Activated CD4-positive, alpha-beta T cell treated with anti-CD3 and anti-CD28 coated beads, Interleukin-2, amount 10 ng/mL, durations not matched to agents 7 days and 5 days (primary cell): ENCODE data around the gene RNF25. TPM values are rescaled to one million over a fixed set of nuclear protein-coding genes. Genes with fewer than 3 reads are reported as not detected.
"Not testable (repeated sequence)": the region's sequence is repeated elsewhere in the genome, so short reads cannot be mapped to it uniquely, and the experiment has no call there.

ENCODE experiments used
- CTCF ChIA-PET: fragments of 350-600 bp; sonication (Branson Sonifier 250); formaldehyde crosslinking; loops from one replicate; lab custom pipeline; 2021; ENCODE audit warnings: antibody characterized with exemption; lab: Charles Lee
- POLR2A ChIA-PET: fragments of 350-600 bp; sonication (Branson Sonifier 250); formaldehyde crosslinking; loops from one replicate; lab custom pipeline; 2021; ENCODE audit warnings: antibody characterized with exemption; lab: Charles Lee
- DNase-seq: peaks from one replicate; pipeline ENCODE4 v3.0.0-alpha.2; 2020
- H3K27ac Mint-ChIP-seq: one replicate; pipeline ENCODE4 v1.8.0; 2021; ENCODE audit warnings: mild to moderate bottlenecking, moderate library complexity, mixed read lengths
- H3K27me3 Mint-ChIP-seq: one replicate; pipeline ENCODE4 v1.8.0; 2021; ENCODE audit warnings: mixed read lengths
- H3K36me3 Mint-ChIP-seq: one replicate; pipeline ENCODE4 v1.8.0; 2021; ENCODE audit warnings: low read depth, mixed read lengths
- H3K4me1 Mint-ChIP-seq: one replicate; pipeline ENCODE4 v1.8.0; 2021; ENCODE audit warnings: mixed read lengths
- H3K4me3 Mint-ChIP-seq: one replicate; pipeline ENCODE4 v1.8.0; 2021; ENCODE audit warnings: mild to moderate bottlenecking, moderate library complexity, mixed read lengths
- H3K9me3 Mint-ChIP-seq: one replicate; pipeline ENCODE4 v1.8.0; 2021; ENCODE audit warnings: mixed read lengths
- total RNA-seq, 2 experiments: library from RNA; stranded (reverse); gene quantifications; one replicate each; pipeline ENCODE4 v1.2.3, GENCODE V29; 2021

RNF25 gene
- total RNA-seq, 2 experiments from 2014 or later = 20.6 to 29.8 TPM

DNA sequence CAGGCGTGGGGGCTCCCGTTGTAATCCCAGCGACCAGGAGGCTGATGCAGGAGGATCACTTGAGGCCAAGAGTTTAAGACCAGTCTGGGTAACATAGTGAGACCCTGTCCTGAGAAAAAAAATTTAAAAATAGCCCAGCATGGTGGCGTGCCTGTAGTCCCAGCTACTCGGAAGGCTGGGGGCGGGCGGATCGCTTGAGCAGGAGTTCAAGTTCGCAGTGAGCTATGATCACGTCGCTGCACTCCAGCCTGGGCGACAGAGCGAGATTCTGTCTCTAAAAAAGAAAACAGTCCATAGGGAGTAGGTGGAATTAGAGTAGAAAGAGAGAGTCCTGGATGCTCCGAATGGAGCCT lies 38.5 kb upstream of the RNF25 start:
- Mint-ChIP-seq H3K4me1 (peaks cover 30% of the 10 kb centered on the region), H3K27ac (peak overlapping the region; percentile 79)
- CTCF ChIA-PET = interaction anchor here (0.6 to 2.7 kb wide), 34 partner anchors 8 to 458 kb away, joined by 3 to 20 read pairs (median 4); partner anchors contain the start of genes BCS1L, RNF25, STK36 and WNT10A

DNA sequence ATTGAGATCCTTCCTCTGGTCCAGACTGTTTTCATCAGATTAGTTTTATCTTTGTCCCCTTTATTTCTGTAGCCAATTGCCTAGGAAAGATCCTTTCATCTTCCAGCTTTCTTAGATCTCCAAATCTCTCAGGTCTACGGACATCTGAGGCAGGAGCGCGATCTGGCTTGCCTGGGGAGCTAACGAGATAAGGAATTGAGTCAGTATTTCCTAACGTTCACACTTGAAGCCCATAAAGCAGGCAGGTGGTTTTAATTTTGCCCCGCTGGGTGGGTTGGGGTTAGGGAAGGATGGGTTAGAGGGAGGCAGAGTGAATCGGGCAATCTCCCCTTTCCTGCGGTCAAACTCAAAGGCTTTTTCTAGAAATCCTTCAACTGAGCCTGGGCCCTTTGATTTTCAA lies 38.1 kb upstream of the RNF25 start:
- ChIA-PET CTCF (interaction anchor here (0.6 to 2.7 kb wide), 33 partner anchors 7 to 457 kb away, joined by 3 to 20 read pairs (median 4); partner anchors contain the start of genes BCS1L, RNF25, STK36 and WNT10A), POLR2A (no interaction called here)
- H3K27me3 Mint-ChIP-seq = peaks cover 11% of the 10 kb centered on the region
- H3K4me1 Mint-ChIP-seq = peaks cover 30% of the 10 kb centered on the region
- H3K4me3 Mint-ChIP-seq = no peak overlapping the region
- no peaks in the 10 kb centered on the region for H3K9me3 Mint-ChIP-seq
- no peak overlapping the region for H3K27ac Mint-ChIP-seq
- DNase-seq = no peak
- H3K36me3 Mint-ChIP-seq = no peaks in the 10 kb centered on the region

More for the DNA sequence above, 38.5 kb upstream of the RNF25 start:
- Mint-ChIP-seq H3K4me3 (peak overlapping the region; percentile 98), H3K27me3 (peaks cover 11% of the 10 kb centered on the region), H3K36me3 (no peaks in the 10 kb centered on the region), H3K9me3 (no peaks in the 10 kb centered on the region)
- DNase-seq = no peak
- POLR2A ChIA-PET = no interaction called here

DNA sequence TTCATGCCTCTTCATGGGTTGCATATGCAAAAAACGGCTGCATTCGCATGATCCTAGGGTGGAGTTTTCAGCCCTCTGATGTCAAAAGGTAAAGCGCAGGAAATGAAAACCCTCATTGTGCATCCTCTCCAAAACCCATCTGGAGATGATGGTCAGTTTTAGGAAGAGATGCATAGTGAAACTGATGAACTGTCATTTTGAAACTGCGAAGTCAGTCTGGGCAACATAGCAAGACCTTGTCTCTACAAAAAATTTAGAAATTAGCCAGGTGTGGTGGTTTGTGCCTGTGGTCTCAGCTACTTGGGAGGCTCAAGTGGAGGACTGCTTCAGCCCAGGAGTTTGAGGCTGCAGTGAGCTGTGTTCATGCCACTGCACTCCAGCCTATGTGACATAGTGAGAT lies 36.3 kb upstream of the RNF25 start:
- Mint-ChIP-seq H3K4me1 (peaks cover 23% of the 10 kb centered on the region), H3K4me3 (no peak overlapping the region), H3K27me3 (peaks cover 11% of the 10 kb centered on the region), H3K27ac (no peak overlapping the region), H3K36me3 (no peaks in the 10 kb centered on the region), H3K9me3 (no peaks in the 10 kb centered on the region)
- CTCF ChIA-PET = interaction anchor here (0.6 to 2.0 kb wide), 6 partner anchors 9 to 140 kb away, joined by 3 to 14 read pairs (median 4); partner anchors contain the start of genes BCS1L and ZNF142
- POLR2A ChIA-PET = no interaction called here
- no peak for DNase-seq

DNA sequence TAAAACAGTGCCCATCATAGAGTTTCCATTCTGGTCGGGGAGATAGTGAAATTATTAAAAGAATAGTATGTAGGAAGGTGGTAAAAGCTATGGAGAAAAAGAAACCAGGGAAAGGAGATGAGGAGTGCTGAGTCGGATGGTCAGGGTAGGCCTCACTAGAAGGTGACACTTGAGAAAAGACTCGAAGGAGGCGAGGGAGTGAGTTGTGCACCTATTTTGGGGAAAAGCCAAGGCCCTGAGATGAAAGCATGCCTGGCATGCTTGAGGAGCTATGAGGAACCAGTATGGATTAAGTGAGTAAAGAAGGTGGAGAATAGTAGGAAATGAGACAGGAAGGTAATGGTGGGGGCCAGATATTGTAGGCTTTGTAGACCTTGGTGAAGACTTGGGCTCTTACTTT lies 31.5 kb upstream of the RNF25 start:
- POLR2A ChIA-PET = no interaction called here

DNA sequence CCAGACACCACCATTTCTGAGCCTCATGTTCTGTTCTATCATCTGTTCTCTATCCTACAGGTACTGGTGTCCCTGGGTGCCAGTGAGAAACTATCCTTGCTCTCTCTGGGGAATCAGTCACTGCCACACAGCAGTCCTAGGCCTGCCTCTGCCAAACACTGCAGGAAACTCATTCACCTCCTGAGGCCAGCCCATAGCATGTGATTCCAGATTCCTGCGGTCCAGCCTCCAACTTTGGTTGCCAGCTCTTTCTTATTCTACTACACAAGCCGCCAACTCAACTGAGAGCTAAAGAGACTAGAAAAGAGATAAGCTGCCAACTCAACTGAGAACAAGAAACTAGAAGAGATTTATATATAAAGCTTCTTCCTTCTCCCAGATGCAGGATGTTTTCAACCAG lies 30.0 kb upstream of the RNF25 start:
- ChIA-PET CTCF (interaction anchor here (0.9 to 2.5 kb wide), 4 partner anchors 9 to 146 kb away, joined by 3 to 9 read pairs (median 6); partner anchors contain the start of gene TTLL4), POLR2A (no interaction called here)
- H3K4me1 Mint-ChIP-seq = no peaks in the 10 kb centered on the region
- H3K4me3 Mint-ChIP-seq = no peak overlapping the region
- H3K27me3 Mint-ChIP-seq = peaks cover 6% of the 10 kb centered on the region
- H3K36me3 Mint-ChIP-seq = no peaks in the 10 kb centered on the region
- no peak for DNase-seq
- H3K27ac Mint-ChIP-seq = no peak overlapping the region
- H3K9me3 Mint-ChIP-seq = no peaks in the 10 kb centered on the region

More for the DNA sequence above, 31.5 kb upstream of the RNF25 start:
- H3K27ac Mint-ChIP-seq = no peak overlapping the region
- no peaks in the 10 kb centered on the region for H3K36me3 Mint-ChIP-seq
- no peak for DNase-seq
- CTCF ChIA-PET = interaction anchor here (0.8 to 2.5 kb wide), 3 partner anchors 7 to 431 kb away, joined by 3 to 9 read pairs (median 9); partner anchors contain the start of gene TTLL4
- peaks cover 11% of the 10 kb centered on the region for H3K27me3 Mint-ChIP-seq
- peaks cover 7% of the 10 kb centered on the region for H3K4me1 Mint-ChIP-seq
- H3K4me3 Mint-ChIP-seq = no peak overlapping the region
- H3K9me3 Mint-ChIP-seq = no peaks in the 10 kb centered on the region

DNA sequence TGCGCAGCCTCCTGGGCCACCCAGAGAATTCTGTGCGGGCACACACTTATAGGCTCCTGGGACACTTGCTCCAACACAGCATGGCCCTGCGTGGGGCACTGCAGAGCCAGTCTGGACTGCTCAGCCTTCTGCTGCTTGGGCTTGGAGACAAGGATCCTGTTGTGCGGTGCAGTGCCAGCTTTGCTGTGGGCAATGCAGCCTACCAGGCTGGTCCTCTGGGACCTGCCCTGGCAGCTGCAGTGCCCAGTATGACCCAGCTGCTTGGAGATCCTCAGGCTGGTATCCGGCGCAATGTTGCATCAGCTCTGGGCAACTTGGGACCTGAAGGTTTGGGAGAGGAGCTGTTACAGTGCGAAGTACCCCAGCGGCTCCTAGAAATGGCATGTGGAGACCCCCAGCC lies 27.1 kb upstream of the RNF25 start:
- H3K4me3 Mint-ChIP-seq = no peak overlapping the region
- no peaks in the 10 kb centered on the region for H3K4me1 Mint-ChIP-seq
- no peaks in the 10 kb centered on the region for H3K27me3 Mint-ChIP-seq
- H3K27ac Mint-ChIP-seq = no peak overlapping the region
- H3K36me3 Mint-ChIP-seq = no peaks in the 10 kb centered on the region
- H3K9me3 Mint-ChIP-seq = no peaks in the 10 kb centered on the region
- POLR2A ChIA-PET = no interaction called here
- CTCF ChIA-PET = interaction anchor here (0.9 to 1.7 kb wide), 5 partner anchors 9 to 13 kb away, joined by 3 to 5 read pairs (median 3); partner anchors contain the start of gene TTLL4
- DNase-seq = no peak

DNA sequence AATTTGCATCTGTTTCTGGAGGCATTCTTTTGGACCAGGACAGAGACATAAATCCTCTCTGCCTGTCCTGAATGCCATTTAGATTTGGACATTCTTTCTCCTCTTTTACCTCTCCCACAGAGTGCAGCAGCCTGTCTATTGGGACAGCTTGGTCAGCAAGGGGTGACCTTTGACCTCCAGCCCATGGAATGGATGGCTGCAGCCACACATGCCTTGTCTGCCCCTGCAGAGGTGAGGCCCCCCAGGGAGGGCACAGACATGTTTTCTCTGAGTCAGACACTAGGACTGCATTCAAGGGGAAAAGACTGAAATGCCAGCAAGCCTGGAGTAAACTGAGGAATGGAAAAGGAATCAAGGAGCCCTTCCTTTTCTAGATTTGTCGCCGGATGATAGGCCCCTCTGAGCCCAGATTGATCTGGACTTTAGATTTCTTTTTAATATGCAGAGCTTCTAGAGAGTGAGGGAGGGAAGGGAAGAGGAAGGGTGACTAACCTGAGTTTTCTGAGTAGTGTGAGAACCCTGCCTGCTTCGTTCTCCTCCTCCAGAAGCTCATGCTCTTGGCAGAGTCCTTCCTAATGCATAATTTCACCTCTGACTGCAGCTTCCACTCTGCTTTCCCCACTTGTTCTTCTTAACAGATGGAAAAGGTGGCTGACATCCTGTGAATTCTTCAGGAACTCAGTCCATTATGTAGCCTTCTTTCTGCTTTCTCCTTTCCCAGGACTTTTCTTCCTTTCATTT lies 22.8 kb upstream of the RNF25 start:
- Mint-ChIP-seq H3K36me3 (no peaks in the 10 kb centered on the region), H3K27me3 (no peaks in the 10 kb centered on the region), H3K27ac (no peak overlapping the region), H3K4me1 (no peaks in the 10 kb centered on the region), H3K4me3 (no peak overlapping the region), H3K9me3 (no peaks in the 10 kb centered on the region)
- CTCF ChIA-PET = no interaction called here
- no peak for DNase-seq
- POLR2A ChIA-PET = interaction anchor here (0.6 kb wide), 1 partner anchor 399 kb away, joined by 4 read pairs; no protein-coding TSS in a partner anchor

DNA sequence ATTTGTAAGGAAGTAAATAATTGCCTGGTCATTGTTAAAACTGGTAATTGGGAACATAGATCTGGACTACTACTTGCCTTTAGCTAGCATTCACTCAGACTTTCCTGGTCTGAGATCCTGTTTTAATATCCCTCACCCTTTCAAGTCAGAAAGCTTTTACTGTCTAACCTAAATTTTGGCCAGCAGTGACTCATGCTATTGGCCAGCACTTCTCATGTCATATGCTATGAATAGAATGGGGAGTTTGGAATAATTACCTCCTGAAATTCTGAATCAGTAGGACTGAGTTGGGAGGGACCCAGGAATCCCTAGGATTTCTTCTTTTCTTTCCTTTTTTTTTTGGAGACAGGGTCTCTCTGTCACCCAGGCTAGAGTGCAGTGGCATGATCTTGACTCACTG lies 19.4 kb upstream of the RNF25 start:
- H3K4me3 Mint-ChIP-seq = no peak overlapping the region
- ChIA-PET POLR2A (no interaction called here), CTCF (interaction anchor here (0.7 to 1.2 kb wide), 5 partner anchors 11 to 21 kb away, joined by 3 to 4 read pairs (median 3); partner anchors contain the start of gene TTLL4)
- H3K27me3 Mint-ChIP-seq = no peaks in the 10 kb centered on the region
- no peaks in the 10 kb centered on the region for H3K36me3 Mint-ChIP-seq
- H3K27ac Mint-ChIP-seq = no peak overlapping the region
- H3K4me1 Mint-ChIP-seq = peaks cover 2% of the 10 kb centered on the region
- no peaks in the 10 kb centered on the region for H3K9me3 Mint-ChIP-seq
- DNase-seq = no peak

DNA sequence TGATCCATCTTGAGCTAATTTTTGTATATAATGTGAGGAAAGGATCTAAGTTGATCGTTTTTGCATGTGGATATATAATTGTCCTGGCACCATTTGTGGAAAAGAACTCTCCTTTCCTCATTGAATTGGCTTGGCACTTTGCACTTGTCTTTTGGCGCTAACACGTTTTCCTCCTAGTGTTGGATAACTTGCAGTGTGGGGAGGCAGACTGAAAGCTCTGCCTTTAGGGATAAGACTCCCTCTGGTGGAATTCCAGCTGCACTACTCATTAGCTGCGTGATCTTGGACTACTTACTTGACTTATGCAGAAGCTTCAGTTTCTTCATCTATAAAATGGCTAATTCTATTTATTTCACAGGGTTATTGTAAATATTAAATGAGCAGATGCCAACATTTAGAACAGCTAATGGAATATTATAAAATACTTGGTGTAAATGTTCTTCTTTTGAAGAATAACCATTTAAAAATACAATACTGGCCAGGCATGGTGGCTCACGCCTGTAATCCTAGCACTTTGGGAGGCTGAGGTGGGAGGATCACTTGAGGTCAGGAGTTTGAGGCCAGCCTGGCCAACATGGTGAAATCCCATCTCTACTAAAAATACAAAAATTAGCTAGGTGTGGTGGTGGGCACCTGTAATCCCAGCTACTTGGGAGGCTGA lies 15.7 kb upstream of the RNF25 start:
- peak; percentile 54 for DNase-seq
- H3K27me3 Mint-ChIP-seq, H3K27ac Mint-ChIP-seq, H3K9me3 Mint-ChIP-seq, H3K4me3 Mint-ChIP-seq, H3K4me1 Mint-ChIP-seq, H3K36me3 Mint-ChIP-seq, POLR2A ChIA-PET: not testable (repeated sequence)
- CTCF ChIA-PET = interaction anchor here (0.6 to 1.8 kb wide), 10 partner anchors 10 to 396 kb away, joined by 3 to 8 read pairs (median 3); partner anchors contain the start of genes BCS1L, RNF25, STK36 and ZNF142

DNA sequence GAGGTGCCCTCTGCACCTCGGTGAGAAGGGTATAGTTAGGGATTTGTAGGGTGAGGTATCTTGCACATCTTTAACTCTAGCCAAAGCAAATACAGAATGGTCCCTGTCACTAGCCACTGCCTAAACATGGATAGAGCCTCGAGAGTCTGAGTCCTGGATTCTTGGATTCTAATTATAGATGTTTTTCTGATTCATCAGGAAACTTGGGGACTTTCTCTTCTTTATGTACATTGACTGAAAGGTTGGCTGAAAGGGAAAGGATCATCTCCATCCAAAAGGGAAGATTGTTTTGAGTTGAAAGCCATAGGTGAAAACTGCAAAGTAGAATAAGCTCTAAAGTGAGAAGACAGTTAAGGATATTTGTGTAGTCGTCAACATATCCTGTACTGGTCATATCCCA lies 8.3 kb upstream of the RNF25 start:
- H3K27me3 Mint-ChIP-seq = no peaks in the 10 kb centered on the region
- no peaks in the 10 kb centered on the region for H3K9me3 Mint-ChIP-seq
- DNase-seq = no peak
- no peaks in the 10 kb centered on the region for H3K4me1 Mint-ChIP-seq
- ChIA-PET CTCF (no interaction called here), POLR2A (interaction anchor here (0.6 kb wide), 1 partner anchor 20 kb away, joined by 4 read pairs; the partner anchor contains the start of genes BCS1L and ZNF142)
- no peak overlapping the region for H3K27ac Mint-ChIP-seq
- H3K36me3 Mint-ChIP-seq = peaks cover 2% of the 10 kb centered on the region
- H3K4me3 Mint-ChIP-seq = no peak overlapping the region

DNA sequence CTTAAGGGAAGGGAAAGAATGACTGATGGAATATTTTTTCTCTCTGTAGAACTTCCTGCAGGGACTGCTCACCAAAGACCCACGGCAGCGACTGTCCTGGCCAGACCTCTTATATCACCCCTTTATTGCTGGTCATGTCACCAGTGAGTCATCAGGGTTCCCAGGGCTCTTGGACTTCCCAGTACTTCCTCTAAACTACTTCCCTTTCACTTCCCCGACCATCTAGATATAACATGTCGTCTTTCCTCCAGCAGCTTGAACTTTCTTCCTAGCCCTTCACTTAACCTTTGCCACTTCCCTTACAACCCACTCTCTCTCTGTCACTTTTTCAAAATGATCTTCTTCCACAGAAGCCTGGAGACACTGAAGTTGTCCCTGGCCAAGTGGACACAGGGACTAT lies 7.3 kb upstream of the RNF25 start:
- no peak overlapping the region for H3K27ac Mint-ChIP-seq
- CTCF ChIA-PET = interaction anchor here (0.9 kb wide), 1 partner anchor 10 kb away, joined by 3 read pairs; no protein-coding TSS in a partner anchor

DNA sequence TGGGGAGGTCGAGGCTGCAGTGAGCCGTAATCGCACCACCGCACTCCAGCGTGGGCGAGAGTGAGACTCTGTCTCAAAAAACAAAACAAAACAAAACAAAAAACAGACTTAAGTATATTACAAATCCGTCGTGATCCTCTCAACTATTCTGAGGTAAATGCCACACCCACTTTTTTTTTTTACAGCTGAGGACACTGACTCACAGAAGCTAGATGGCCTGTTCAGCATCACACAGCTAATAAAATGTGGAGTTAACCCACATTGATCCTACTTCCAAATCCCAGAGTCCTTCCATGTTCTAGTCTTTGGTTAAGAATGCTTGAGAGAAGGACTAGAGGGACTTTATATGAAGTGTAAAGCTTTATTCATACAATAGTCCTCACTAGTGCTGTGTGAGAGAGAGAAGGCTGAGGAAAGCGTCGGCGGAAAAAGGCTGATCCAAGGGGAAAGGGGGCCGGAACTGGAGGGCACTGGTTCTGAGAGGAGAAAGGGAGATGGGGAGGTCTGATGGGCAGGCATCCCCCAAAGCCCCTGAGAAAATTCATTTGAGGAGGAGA lies 627 bp downstream of the RNF25 start:
- no peaks in the 10 kb centered on the region for H3K27me3 Mint-ChIP-seq
- no peaks in the 10 kb centered on the region for H3K9me3 Mint-ChIP-seq
- DNase-seq = no peak
- ChIA-PET POLR2A (no interaction called here), CTCF (interaction anchor here (0.9 to 5.3 kb wide), 8 partner anchors 12 to 176 kb away, joined by 3 to 45 read pairs (median 4); partner anchors contain the start of genes BCS1L, TTLL4 and ZNF142)
- H3K4me3 Mint-ChIP-seq = peak overlapping the region; percentile 96
- peak overlapping the region; percentile 93 for H3K27ac Mint-ChIP-seq
- H3K4me1 Mint-ChIP-seq = peaks cover 26% of the 10 kb centered on the region
- peaks cover 7% of the 10 kb centered on the region for H3K36me3 Mint-ChIP-seq

More for the DNA sequence above, 7.3 kb upstream of the RNF25 start:
- Mint-ChIP-seq H3K36me3 (peaks cover 2% of the 10 kb centered on the region), H3K4me3 (no peak overlapping the region), H3K9me3 (no peaks in the 10 kb centered on the region), H3K4me1 (no peaks in the 10 kb centered on the region), H3K27me3 (no peaks in the 10 kb centered on the region)
- POLR2A ChIA-PET = no interaction called here
- no peak for DNase-seq
